ENCODE measurements around the gene MSS51.

The MSS51 gene

GRCh38 chr10:73432646-73433537, 469 bp downstream of the MSS51 start:
- Mint-ChIP-seq H3K27ac (no peak overlapping the region), H3K9me3 (no peaks in the 10 kb centered on the region), H3K27me3 (no peaks in the 10 kb centered on the region), H3K4me1 (peaks cover 13% of the 10 kb centered on the region), H3K4me3 (no peak overlapping the region)
- DNase-seq (no peak), ATAC-seq (no peak)

GRCh38 chr10:73426318-73426717, 7.0 kb downstream of the MSS51 start:
- H3K27ac Mint-ChIP-seq: peak overlapping the region in 1 of 2 donors; percentile 88
- DNase-seq (no peak), ATAC-seq (no peak)
- H3K27me3 Mint-ChIP-seq: no peaks in the 10 kb centered on the region
- H3K4me1 Mint-ChIP-seq: peaks cover 9% of the 10 kb centered on the region
- H3K4me3 Mint-ChIP-seq: no peak overlapping the region
- H3K9me3 Mint-ChIP-seq: no peaks in the 10 kb centered on the region

GRCh38 chr10:73424478-73424877, 8.9 kb downstream of the MSS51 start:
- ATAC-seq (no peak), DNase-seq (no peak)
- no peak overlapping the region for H3K27ac Mint-ChIP-seq
- H3K27me3 Mint-ChIP-seq: no peaks in the 10 kb centered on the region
- peaks cover 9% of the 10 kb centered on the region for H3K4me1 Mint-ChIP-seq
- H3K9me3 Mint-ChIP-seq: no peaks in the 10 kb centered on the region
- no peak overlapping the region for H3K4me3 Mint-ChIP-seq

- DNase-seq (no peak), ATAC-seq (peak; percentile 75)
- Mint-ChIP-seq H3K27me3 (no peaks in the 10 kb centered on the region), H3K4me1 (peaks cover 9% of the 10 kb centered on the region), H3K9me3 (no peaks in the 10 kb centered on the region), H3K4me3 (no peak overlapping the region), H3K27ac (no peak overlapping the region)
Observed at GRCh38 chr10:73423309-73423708, 10.1 kb downstream of the MSS51 start.

- Mint-ChIP-seq H3K27ac (no peak overlapping the region), H3K27me3 (peaks cover 14% of the 10 kb centered on the region)
- no peak for ATAC-seq
Observed at GRCh38 chr10:73416571-73416970, 16.8 kb downstream of the MSS51 start.

GRCh38 chr10:73414230-73414945, 19.0 kb downstream of the MSS51 start:
- peak; percentile 72 for ATAC-seq
- peak overlapping the region; percentile 23 to 98 for H3K27ac Mint-ChIP-seq
- H3K9me3 Mint-ChIP-seq: no peaks in the 10 kb centered on the region
- H3K4me3 Mint-ChIP-seq: peak overlapping the region; percentile 96 to 99
- peaks cover 33% of the 10 kb centered on the region for H3K4me1 Mint-ChIP-seq
- peaks cover 14% of the 10 kb centered on the region for H3K27me3 Mint-ChIP-seq
- no peak for DNase-seq

More at GRCh38 chr10:73416571-73416970, 16.8 kb downstream of the MSS51 start:
- peaks cover 16% of the 10 kb centered on the region for H3K4me1 Mint-ChIP-seq
- DNase-seq: no peak
- no peak overlapping the region for H3K4me3 Mint-ChIP-seq
- no peaks in the 10 kb centered on the region for H3K9me3 Mint-ChIP-seq

- peak within 1 kb of the TSS; percentile 95 to 98 for H3K27ac Mint-ChIP-seq
- H3K4me3 Mint-ChIP-seq: peak within 1 kb of the TSS; percentile 96 to 99
- no peaks in the 10 kb centered on the region for H3K9me3 Mint-ChIP-seq
- peaks cover 14% of the 10 kb centered on the region for H3K27me3 Mint-ChIP-seq
- ATAC-seq (peak; percentile 96), DNase-seq (peak; percentile 88 to 89)
- H3K4me1 Mint-ChIP-seq: peaks cover 40% of the 10 kb centered on the region
Observed at GRCh38 chr10:73413528-73414229, 19.7 kb downstream of the MSS51 start, which contains the start of gene ANXA7. Gene ANXA7 (minus strand): TSS chr10:73414058. CDS start chr10:73400856, 13,202 bp downstream.

- ATAC-seq (peak; percentile 61), DNase-seq (peak; percentile 55 to 62)
- Mint-ChIP-seq H3K9me3 (no peaks in the 10 kb centered on the region), H3K4me3 (peak overlapping the region; percentile 96 to 99), H3K4me1 (peaks cover 43% of the 10 kb centered on the region), H3K27ac (peak overlapping the region; percentile 95 to 98), H3K27me3 (peaks cover 14% of the 10 kb centered on the region)
Observed at GRCh38 chr10:73413108-73413527, 20.2 kb downstream of the MSS51 start.

GRCh38 chr10:73410897-73411296, 22.5 kb downstream of the MSS51 start:
- ATAC-seq (no peak), DNase-seq (no peak)
- peaks cover 57% of the 10 kb centered on the region for H3K4me1 Mint-ChIP-seq
- H3K9me3 Mint-ChIP-seq: no peaks in the 10 kb centered on the region
- no peak overlapping the region for H3K4me3 Mint-ChIP-seq
- peaks cover 14% of the 10 kb centered on the region for H3K27me3 Mint-ChIP-seq
- H3K27ac Mint-ChIP-seq: no peak overlapping the region

- DNase-seq (no peak), ATAC-seq (no peak)
- Mint-ChIP-seq H3K4me3 (peak overlapping the region in 1 of 2 donors; percentile 9), H3K4me1 (peaks cover 41% of the 10 kb centered on the region), H3K9me3 (no peaks in the 10 kb centered on the region), H3K27ac (no peak overlapping the region), H3K27me3 (no peaks in the 10 kb centered on the region)
Observed at GRCh38 chr10:73408978-73409521, 24.3 kb downstream of the MSS51 start.

GRCh38 chr10:73408061-73408460, 25.3 kb downstream of the MSS51 start:
- H3K9me3 Mint-ChIP-seq: no peaks in the 10 kb centered on the region
- peaks cover 49% of the 10 kb centered on the region for H3K4me1 Mint-ChIP-seq
- no peak overlapping the region for H3K27ac Mint-ChIP-seq
- no peaks in the 10 kb centered on the region for H3K27me3 Mint-ChIP-seq
- no peak for DNase-seq
- no peak overlapping the region for H3K4me3 Mint-ChIP-seq
- no peak for ATAC-seq

- Mint-ChIP-seq H3K27me3 (no peaks in the 10 kb centered on the region), H3K27ac (no peak overlapping the region), H3K9me3 (no peaks in the 10 kb centered on the region), H3K4me3 (no peak overlapping the region), H3K4me1 (peaks cover 55% of the 10 kb centered on the region)
- ATAC-seq (no peak), DNase-seq (no peak)
Observed at GRCh38 chr10:73407495-73407894, 25.9 kb downstream of the MSS51 start.

- H3K27ac Mint-ChIP-seq: peak overlapping the region in 1 of 2 donors; percentile 14
- H3K4me3 Mint-ChIP-seq: no peak overlapping the region
- H3K27me3 Mint-ChIP-seq: no peaks in the 10 kb centered on the region
- DNase-seq: no peak
- no peaks in the 10 kb centered on the region for H3K9me3 Mint-ChIP-seq
- ATAC-seq: no peak
- H3K4me1 Mint-ChIP-seq: peaks cover 56% of the 10 kb centered on the region
Observed at GRCh38 chr10:73406846-73407245, 26.5 kb downstream of the MSS51 start.

- Mint-ChIP-seq H3K4me3 (no peak overlapping the region), H3K4me1 (peaks cover 57% of the 10 kb centered on the region), H3K27me3 (no peaks in the 10 kb centered on the region), H3K27ac (no peak overlapping the region), H3K9me3 (no peaks in the 10 kb centered on the region)
- DNase-seq: no peak
- ATAC-seq: no peak
Observed at GRCh38 chr10:73405556-73405955, 27.8 kb downstream of the MSS51 start.

- DNase-seq: no peak
- ATAC-seq: no peak
- H3K27ac Mint-ChIP-seq: no peak overlapping the region
Observed at GRCh38 chr10:73404690-73405089, 28.7 kb downstream of the MSS51 start.

More at GRCh38 chr10:73404690-73405089, 28.7 kb downstream of the MSS51 start:
- Mint-ChIP-seq H3K27me3 (no peaks in the 10 kb centered on the region), H3K9me3 (no peaks in the 10 kb centered on the region), H3K4me1 (peaks cover 48% of the 10 kb centered on the region), H3K4me3 (no peak overlapping the region)
